H9 (cell line): ENCODE measurements around the gene REG4. TPM values are rescaled to one million over a fixed set of nuclear protein-coding genes. Genes with fewer than 3 reads are reported as not detected.

Source experiments
- DNase-seq: peaks from one replicate; pipeline ENCODE4 v3.0.0-alpha.2; 2017
- H2AFZ ChIP-seq: one replicate; pipeline ENCODE4 v1.6.1; 2013; ENCODE audit warnings: mild to moderate bottlenecking, low read length, control low read depth, moderate library complexity
- H2AK5ac ChIP-seq: 2 replicates; pipeline ENCODE4 v1.6.1; 2013; ENCODE audit warnings: low read length, control low read depth, mixed read lengths; ENCODE audit not compliant: insufficient read length
- H2BK120ac ChIP-seq: one replicate; pipeline ENCODE4 v1.6.1; 2013; ENCODE audit warnings: low read depth, mild to moderate bottlenecking, low read length, control low read depth, inconsistent platforms; ENCODE audit not compliant: poor library complexity, severe bottlenecking
- H2BK12ac ChIP-seq: 2 replicates; pipeline ENCODE4 v1.6.1; 2013; ENCODE audit warnings: low read length, control low read depth, mixed read lengths, low read depth; ENCODE audit not compliant: insufficient read length
- H2BK15ac ChIP-seq: 2 replicates; pipeline ENCODE4 v1.6.1; 2013; ENCODE audit warnings: low read depth, low read length, control low read depth
- H2BK20ac ChIP-seq: one replicate; pipeline ENCODE4 v1.6.1; 2013; ENCODE audit warnings: low read depth, mild to moderate bottlenecking, low read length, control low read depth, inconsistent platforms; ENCODE audit not compliant: poor library complexity, severe bottlenecking
- H2BK5ac ChIP-seq: 2 replicates; pipeline ENCODE4 v1.6.1; 2013; ENCODE audit warnings: low read length, control low read depth, mixed read lengths; ENCODE audit not compliant: insufficient read length
- H3K14ac ChIP-seq: 2 replicates; pipeline ENCODE4 v1.6.1; 2013; ENCODE audit warnings: low read length, control low read depth; ENCODE audit not compliant: insufficient read depth
- H3K18ac ChIP-seq: 2 replicates; pipeline ENCODE4 v1.6.1; 2013; ENCODE audit warnings: low read depth, mild to moderate bottlenecking, mixed read lengths, low read length, control low read depth; ENCODE audit not compliant: insufficient read length
- H3K23ac ChIP-seq: 2 replicates; pipeline ENCODE4 v1.6.1; 2013; ENCODE audit warnings: low read length, control low read depth, mixed read lengths, low read depth; ENCODE audit not compliant: insufficient read length
- H3K23me2 ChIP-seq: 2 replicates; pipeline ENCODE4 v1.6.1; 2013; ENCODE audit warnings: low read depth, mild to moderate bottlenecking, mixed read lengths, low read length, control low read depth; ENCODE audit not compliant: insufficient read length, poor library complexity, severe bottlenecking
- H3K27ac ChIP-seq: 2 replicates; pipeline ENCODE4 v1.5.1; 2013; ENCODE audit warnings: low read length, control low read depth, mixed read lengths, low read depth; ENCODE audit not compliant: insufficient read length
- H3K27me3 ChIP-seq: 2 replicates; pipeline ENCODE4 v1.6.1; 2013; ENCODE audit warnings: low read length, control low read depth, inconsistent platforms; ENCODE audit not compliant: insufficient read depth
- H3K4ac ChIP-seq: 2 replicates; pipeline ENCODE4 v1.6.1; 2013; ENCODE audit warnings: low read depth, mild to moderate bottlenecking, control low read depth, inconsistent platforms, low read length, moderate library complexity
- H3K4me1 ChIP-seq: 2 replicates; pipeline ENCODE4 v1.6.1; 2013; ENCODE audit warnings: low read length, control low read depth, inconsistent platforms; ENCODE audit not compliant: insufficient read depth
- H3K4me2 ChIP-seq: 2 replicates; pipeline ENCODE4 v1.6.1; 2013; ENCODE audit warnings: low read length, control low read depth, mixed read lengths; ENCODE audit not compliant: insufficient read length, insufficient read depth
- H3K56ac ChIP-seq: 2 replicates; pipeline ENCODE4 v1.6.1; 2013; ENCODE audit warnings: low read depth, mild to moderate bottlenecking, mixed read lengths, low read length, control low read depth; ENCODE audit not compliant: insufficient read length
- H3K79me1 ChIP-seq: 2 replicates; pipeline ENCODE4 v1.6.1; 2013; ENCODE audit warnings: low read depth, mild to moderate bottlenecking, moderate library complexity, low read length, control low read depth, inconsistent platforms; ENCODE audit not compliant: insufficient read depth, poor library complexity, severe bottlenecking
- H3K79me2 ChIP-seq: 2 replicates; pipeline ENCODE4 v1.6.1; 2013; ENCODE audit warnings: low read length, control low read depth, inconsistent platforms; ENCODE audit not compliant: insufficient read depth
- H3K9ac ChIP-seq: 2 replicates; pipeline ENCODE4 v1.6.1; 2013; ENCODE audit warnings: low read length, control low read depth, mixed read lengths; ENCODE audit not compliant: insufficient read length; ENCODE audit errors: extremely low read depth
- H3K9me3 ChIP-seq: one replicate; pipeline ENCODE4 v1.6.1; 2013; ENCODE audit warnings: low read depth, low read length, inconsistent platforms; ENCODE audit not compliant: control insufficient read depth
- H3T11ph ChIP-seq: one replicate; pipeline ENCODE4 v1.6.1; 2013; ENCODE audit warnings: mild to moderate bottlenecking, low read length, control low read depth, inconsistent platforms
- H4K20me1 ChIP-seq: one replicate; pipeline ENCODE4 v1.6.1; 2013; ENCODE audit not compliant: control insufficient read depth, insufficient read length, insufficient read depth
- H4K5ac ChIP-seq: 2 replicates; pipeline ENCODE4 v1.6.1; 2013; ENCODE audit warnings: low read depth, mild to moderate bottlenecking, mixed read lengths, low read length, control low read depth; ENCODE audit not compliant: insufficient read length
- H4K8ac ChIP-seq: replicated peaks from 2 replicates; pipeline ENCODE4 v1.6.1; 2013; ENCODE audit warnings: low read length, control low read depth, mixed read lengths, low read depth; ENCODE audit not compliant: insufficient read length
- H4K91ac ChIP-seq: 2 replicates; pipeline ENCODE4 v1.6.1; 2013; ENCODE audit warnings: low read depth, mild to moderate bottlenecking, moderate library complexity, mixed read lengths, low read length, control low read depth; ENCODE audit not compliant: insufficient read length
- H3K27ac Mint-ChIP-seq, 3 experiments: 2 replicates in 2 of 3; 3 replicates in 1 of 3; pipeline ENCODE4 v1.8.0; 2020 to 2021; ENCODE audit warnings: mixed read lengths in 3 of 3, mild to moderate bottlenecking in 1 of 3, moderate library complexity in 1 of 3
- H3K27me3 Mint-ChIP-seq: 2 replicates; pipeline ENCODE4 v1.8.0; 2021; ENCODE audit warnings: low read depth, mild to moderate bottlenecking, moderate library complexity, mixed read lengths
- H3K36me3 Mint-ChIP-seq, 3 experiments: 2 replicates in 2 of 3; 3 replicates in 1 of 3; pipeline ENCODE4 v1.8.0; 2020 to 2021; ENCODE audit warnings: low read depth in 3 of 3, mixed read lengths in 3 of 3; ENCODE audit not compliant: insufficient read depth in 1 of 3
- H3K4me1 Mint-ChIP-seq, 2 experiments: 2 replicates each; pipeline ENCODE4 v1.8.0; 2020; ENCODE audit warnings: mixed read lengths in 2 of 2
- H3K4me3 Mint-ChIP-seq, 2 experiments: 2 replicates in 1 of 2; 3 replicates in 1 of 2; pipeline ENCODE4 v1.8.0; 2020 to 2021; ENCODE audit warnings: mild to moderate bottlenecking in 2 of 2, mixed read lengths in 2 of 2, moderate library complexity in 1 of 2
- H3K9me3 Mint-ChIP-seq, 2 experiments: 2 replicates in 1 of 2; 3 replicates in 1 of 2; pipeline ENCODE4 v1.8.0; 2020; ENCODE audit warnings: mild to moderate bottlenecking in 2 of 2, mixed read lengths in 2 of 2, moderate library complexity in 1 of 2
- WGBS: extraction: QIAGEN DNeasy Blood & Tissue Kit; methylation state at CpG from one replicate; pipeline ENCODE4 v1.1.7; 2013; ENCODE audit warnings: missing lambda C conversion rate, low lambda C conversion rate, mixed read lengths; ENCODE audit not compliant: insufficient read length; ENCODE audit errors: extremely low coverage; 5-methylcytosine and 5-hydroxymethylcytosine counted together
- total RNA-seq: library from RNA; stranded (reverse); gene quantifications from 2 replicates; pipeline ENCODE4 v1.2.1, GENCODE V29; 2021
- TF ChIP-seq, protein P1 (sequence below): fragments of 200-600 bp; sonication (generic); conservative IDR thresholded peaks from 3 replicates; pipeline ENCODE4 v1.8.0; 2021; ENCODE audit warnings: antibody characterized with exemption, mild to moderate bottlenecking

Gene REG4
- total RNA-seq, 1 experiment from 2014 or later = not detected

DNA sequence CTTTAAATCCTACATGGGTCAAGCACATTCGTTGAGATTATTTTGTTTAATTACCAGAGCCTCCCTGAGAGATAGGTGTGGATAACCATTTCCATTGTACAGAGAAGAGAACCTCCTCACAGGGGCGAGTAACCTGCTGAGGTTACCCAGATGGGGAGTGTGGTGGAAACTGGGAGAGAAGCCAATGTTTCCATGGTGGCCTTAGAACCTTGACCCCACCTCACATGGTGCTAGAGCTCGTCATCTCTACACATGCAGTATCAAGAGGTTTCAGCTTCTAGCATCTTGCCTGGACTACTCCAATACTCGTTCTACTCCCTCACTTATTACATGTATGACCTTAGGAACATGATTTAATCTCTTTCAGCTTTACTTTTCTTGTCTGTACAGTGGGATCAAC lies 4.8 kb downstream of the REG4 start:
- Histone ChIP-seq H2BK120ac (no peak overlapping the region), H3K4me2 (no peak overlapping the region), H4K20me1 (no peaks in the 10 kb centered on the region), H3K18ac (no peak overlapping the region), H3K4ac (no peak overlapping the region), H3T11ph (no peak overlapping the region), H2AFZ (no peak overlapping the region), H4K8ac (no peak overlapping the region), H3K4me1 (no peaks in the 10 kb centered on the region), H2BK15ac (no peak overlapping the region), H3K23ac (no peak overlapping the region), H3K9ac (no peak overlapping the region), H3K27ac (no peak overlapping the region), H3K27me3 (no peaks in the 10 kb centered on the region), H4K5ac (no peak overlapping the region), H2BK20ac (no peak overlapping the region), H3K79me1 (no peaks in the 10 kb centered on the region), H2BK5ac (no peak overlapping the region), H3K9me3 (peaks cover 4% of the 10 kb centered on the region), H2BK12ac (no peak overlapping the region), H4K91ac (no peak overlapping the region), H3K14ac (no peak overlapping the region), H3K79me2 (no peaks in the 10 kb centered on the region), H3K56ac (no peak overlapping the region), H2AK5ac (no peak overlapping the region), H3K23me2 (no peaks in the 10 kb centered on the region)
- TF ChIP-seq, protein P1, sequence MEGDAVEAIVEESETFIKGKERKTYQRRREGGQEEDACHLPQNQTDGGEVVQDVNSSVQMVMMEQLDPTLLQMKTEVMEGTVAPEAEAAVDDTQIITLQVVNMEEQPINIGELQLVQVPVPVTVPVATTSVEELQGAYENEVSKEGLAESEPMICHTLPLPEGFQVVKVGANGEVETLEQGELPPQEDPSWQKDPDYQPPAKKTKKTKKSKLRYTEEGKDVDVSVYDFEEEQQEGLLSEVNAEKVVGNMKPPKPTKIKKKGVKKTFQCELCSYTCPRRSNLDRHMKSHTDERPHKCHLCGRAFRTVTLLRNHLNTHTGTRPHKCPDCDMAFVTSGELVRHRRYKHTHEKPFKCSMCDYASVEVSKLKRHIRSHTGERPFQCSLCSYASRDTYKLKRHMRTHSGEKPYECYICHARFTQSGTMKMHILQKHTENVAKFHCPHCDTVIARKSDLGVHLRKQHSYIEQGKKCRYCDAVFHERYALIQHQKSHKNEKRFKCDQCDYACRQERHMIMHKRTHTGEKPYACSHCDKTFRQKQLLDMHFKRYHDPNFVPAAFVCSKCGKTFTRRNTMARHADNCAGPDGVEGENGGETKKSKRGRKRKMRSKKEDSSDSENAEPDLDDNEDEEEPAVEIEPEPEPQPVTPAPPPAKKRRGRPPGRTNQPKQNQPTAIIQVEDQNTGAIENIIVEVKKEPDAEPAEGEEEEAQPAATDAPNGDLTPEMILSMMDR = no peak
- no CpG with 5 or more reads among the region's 4 CpGs for WGBS
- Mint-ChIP-seq H3K36me3 (no peaks in the 10 kb centered on the region), H3K4me3 (no peak overlapping the region), H3K27me3 (peaks cover 18% of the 10 kb centered on the region; the same call in 1 of the 2 replicates), H3K9me3 (no peaks in the 10 kb centered on the region), H3K27ac (no peak overlapping the region), H3K4me1 (peaks cover 3 to 4% of the 10 kb centered on the region in 2 experiments; a peak in 2 of 4 replicates)
- DNase-seq = no peak
